ENCODE data around the gene SH2D3A.
"Not testable (repeated sequence)": the region's sequence is repeated elsewhere in the genome, so short reads cannot be mapped to it uniquely, and the experiment has no call there.

The SH2D3A gene

DNA sequence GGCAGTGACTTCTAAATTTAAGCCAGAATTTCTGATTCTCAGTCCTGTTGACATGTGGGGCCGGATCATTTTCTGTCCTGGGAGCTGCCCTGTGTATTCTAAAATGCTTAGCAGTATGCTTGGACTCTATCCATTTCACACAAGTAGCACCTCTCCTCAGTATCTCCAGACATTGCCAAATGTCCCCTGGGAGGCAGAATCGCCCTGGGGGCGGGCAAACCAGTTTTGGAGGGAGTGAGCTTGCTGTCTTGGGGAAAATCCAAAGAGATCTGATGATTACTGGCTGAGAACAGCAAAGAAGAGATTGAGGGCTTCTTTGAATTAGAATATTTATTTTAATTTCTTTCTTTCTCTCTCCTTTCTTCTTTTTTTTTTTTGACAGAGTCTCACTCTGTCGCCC lies 21.7 kb upstream of the SH2D3A start:
- DNase-seq = no peak

DNA sequence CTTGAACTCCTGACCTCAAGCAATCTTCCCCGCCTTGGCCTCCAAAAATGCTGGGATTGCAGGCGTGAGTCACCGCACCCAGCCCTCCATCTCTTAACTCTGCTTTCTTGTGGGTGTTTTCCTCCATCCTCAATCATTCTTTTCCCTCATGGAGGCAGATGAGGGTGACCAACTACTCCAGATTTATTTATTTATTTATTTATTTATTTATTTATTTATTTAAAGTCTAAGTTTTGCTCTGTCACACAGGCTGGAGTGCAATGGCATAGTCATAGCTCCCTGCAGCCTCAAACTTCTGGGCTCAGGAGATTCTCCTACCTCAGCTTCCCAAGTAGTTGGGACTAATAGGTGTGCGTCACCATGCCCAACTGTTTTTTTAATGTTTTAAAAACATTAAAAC lies 20.2 kb upstream of the SH2D3A start:
- DNase-seq = no peak

DNA sequence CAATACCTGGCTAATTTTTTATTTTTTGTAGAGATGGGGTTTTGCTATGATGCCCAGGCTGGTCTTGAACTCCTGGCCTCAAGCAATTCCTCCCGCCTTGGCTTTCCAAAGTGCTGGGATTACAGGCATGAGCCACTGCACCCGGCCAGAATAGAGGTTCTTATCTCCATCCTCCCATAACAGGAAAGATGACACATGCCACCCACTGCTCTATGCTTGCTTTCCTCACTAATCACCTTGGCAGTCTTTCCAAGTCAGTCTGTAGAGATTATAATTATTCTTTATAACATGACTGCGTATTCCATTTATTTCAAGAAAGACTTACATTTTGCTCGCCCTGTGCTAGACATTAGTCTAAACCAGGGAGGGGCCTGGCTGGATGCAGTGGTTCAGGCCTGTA lies 12.0 kb upstream of the SH2D3A start:
- DNase-seq = no peak

- no peak for DNase-seq
These were observed 11.2 kb upstream of the SH2D3A start for GRCh38 chr19:6778386-6778785.

DNA sequence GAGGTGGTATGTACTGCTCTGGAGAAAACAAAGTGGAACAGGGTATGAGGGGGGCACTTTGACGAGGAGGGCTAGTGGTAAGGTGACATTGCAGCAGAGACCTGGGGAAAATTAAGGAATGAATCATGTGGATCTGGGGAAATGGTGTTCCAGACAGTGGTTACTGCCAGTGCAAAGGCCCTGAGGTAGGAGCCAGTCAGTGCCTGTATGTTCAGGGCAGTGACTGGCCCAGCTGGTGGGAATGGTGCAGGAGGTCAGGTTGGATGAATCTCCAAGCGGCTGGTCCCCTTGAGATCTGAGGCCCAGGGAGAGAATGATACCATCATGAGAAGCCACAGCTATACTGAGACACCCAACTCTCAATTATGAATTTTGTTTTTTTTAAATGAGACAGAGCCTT lies 10.2 kb upstream of the SH2D3A start:
- no peak for DNase-seq

GRCh38 chr19:6776999-6777398 lies 9.8 kb upstream of the SH2D3A start:
- DNase-seq = no peak

- not testable (repeated sequence) for DNase-seq
These were observed 8.8 kb upstream of the SH2D3A start for GRCh38 chr19:6776045-6776444.

DNA sequence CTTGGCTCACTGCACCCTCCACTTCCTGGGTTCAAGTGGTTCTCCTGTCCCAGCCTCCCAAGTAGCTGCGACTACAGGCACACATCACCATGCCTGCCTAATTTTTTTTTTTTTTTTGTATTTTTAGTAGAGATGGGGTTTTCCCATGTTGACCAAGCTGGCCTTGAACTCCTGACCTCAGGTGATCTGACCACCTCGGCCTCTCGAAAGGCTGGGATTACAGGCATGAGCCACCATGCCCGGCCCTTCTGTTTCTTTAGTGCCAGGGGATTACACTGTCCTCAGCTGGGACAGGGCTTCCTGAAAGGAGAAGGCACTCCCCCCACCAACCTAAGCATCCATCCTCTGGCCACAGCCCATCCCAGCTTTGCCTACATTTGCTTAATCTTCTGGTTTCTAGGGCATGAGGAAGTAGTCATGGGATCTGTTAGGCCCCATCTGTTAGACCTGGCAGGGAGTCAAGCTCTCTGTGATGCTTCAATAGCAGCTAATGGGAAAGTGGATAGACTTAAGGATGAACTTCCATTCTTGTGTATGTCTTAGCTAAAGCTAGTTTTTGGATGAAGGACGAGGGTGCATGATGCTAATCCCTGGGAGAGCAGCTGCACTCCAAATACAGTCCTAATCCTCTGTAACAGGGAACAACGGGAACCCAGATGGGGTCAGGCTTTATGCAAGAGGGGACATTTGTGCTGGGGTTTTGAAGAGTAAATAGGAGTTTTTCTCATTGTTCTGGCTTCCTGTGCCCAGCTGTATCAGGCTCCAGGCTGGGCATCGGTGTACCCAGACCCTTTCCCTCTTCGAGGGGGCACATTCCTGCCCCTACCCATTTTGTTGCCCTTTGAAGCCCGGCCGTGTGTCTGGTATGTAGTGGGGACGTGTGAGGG lies 7.8 kb upstream of the SH2D3A start:
- DNase-seq = no peak

DNA sequence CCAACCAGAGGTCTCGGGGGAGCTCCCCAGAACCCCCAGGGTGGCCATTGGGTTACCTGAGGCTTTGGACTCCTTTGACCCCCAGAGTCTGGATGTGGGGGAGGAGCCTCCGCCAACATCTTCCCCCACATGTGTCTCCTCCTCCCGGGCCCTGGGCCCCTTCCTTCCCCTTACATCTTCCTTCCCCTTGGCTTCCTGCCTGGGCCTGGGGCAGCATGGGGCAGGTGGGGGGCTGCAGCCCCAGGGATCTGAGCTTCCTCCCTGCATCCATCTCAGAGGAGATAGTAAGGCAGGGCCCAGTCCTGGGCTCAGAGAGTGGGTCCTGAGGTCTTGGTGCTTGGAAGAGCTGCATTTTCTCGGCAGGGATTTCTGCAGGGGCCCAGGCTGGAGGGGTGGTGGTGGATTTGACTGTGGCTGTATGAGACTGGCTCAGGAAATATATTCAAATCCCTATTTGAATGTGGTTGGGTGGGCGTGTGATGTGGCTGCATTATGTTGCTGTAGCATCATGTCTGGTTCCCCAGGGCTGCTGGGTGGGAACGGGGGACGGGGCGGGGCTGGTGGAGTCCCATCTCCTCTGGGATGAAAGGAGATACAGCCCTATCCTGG lies 6.2 kb upstream of the SH2D3A start:
- peak; percentile 12 to 50 (median 33) for DNase-seq

GRCh38 chr19:6772866-6773322 lies 5.7 kb upstream of the SH2D3A start:
- no peak for DNase-seq

DNA sequence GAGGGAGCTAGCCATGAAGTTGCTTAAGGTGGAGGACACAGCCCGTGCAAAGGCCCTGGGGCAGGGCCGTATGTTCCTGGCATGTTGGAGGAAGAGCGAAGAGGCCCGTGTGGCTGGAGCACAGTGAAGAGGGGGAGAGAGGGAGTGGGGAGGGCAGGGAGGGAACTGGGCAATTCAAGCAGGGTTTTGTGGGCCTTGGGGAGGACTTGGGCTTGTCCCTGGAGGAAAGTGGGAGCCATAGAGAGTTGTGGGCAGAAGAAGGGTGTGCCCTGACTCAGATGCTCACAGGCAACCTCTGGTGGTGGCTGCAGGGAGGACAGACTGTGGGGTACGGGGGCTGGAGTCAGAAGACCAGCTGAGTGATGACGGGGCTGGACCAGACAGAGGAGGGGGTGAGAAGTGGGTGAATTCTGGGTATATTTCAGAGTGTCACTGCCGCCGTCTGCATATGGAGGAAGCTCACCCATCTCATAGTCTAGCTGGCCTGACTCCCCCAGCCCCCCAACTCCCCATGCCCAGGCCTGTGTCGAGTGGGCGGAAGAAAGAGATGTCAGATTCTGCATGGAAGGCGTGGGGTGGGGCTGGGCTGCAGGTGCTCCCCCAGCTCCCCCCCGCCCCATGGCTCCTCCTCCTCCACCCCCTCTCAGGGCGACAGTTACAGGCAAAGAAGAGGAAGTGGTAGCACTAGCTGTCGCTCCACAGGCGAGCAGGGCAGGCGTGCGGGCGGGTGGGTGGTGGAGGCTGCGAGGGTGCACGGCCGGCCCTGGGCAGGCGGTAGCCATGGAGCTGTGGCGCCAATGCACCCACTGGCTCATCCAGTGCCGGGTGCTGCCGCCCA lies 5.0 kb upstream of the SH2D3A start, which contains the start of gene VAV1:
VAV1 (plus strand) TSS at position 681 of the 838 bp plus-strand sequence; CDS start at position 781, 100 bp downstream.
- DNase-seq = peak; percentile 69 to 84 (median 77)

GRCh38 chr19:6771648-6772027 lies 4.4 kb upstream of the SH2D3A start:
- DNase-seq = not testable (repeated sequence)

- no peak for DNase-seq
These were observed 1.9 kb upstream of the SH2D3A start for GRCh38 chr19:6769006-6769619.

DNA sequence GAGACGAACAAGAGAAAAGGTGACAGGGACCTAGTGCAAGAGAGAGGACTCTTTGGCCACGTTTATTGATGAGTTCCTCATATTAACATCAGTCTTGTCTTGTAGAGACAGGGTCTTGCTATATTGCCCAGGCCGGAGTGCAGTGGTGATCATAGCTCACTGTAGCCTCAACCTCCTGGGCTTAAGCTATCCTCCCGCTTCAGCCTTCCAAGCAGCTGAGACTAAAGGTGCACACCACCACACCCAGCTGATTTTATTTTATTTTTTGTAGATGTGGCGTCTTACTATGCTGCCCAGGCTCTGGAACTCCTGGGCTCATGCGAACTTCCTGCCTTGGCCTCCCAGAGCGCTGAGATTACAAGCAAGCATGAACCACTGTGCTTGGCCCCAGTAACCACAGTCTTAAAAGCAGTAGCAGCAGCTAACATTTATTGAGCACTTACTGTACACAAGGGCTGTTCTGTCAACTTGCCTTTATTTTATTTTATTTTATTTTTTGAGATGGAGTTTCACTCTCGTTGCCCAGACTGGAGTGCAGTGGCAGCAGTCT lies 1.1 kb upstream of the SH2D3A start:
- DNase-seq = peak in 2 of 6 experiments; percentile 26 to 47

DNA sequence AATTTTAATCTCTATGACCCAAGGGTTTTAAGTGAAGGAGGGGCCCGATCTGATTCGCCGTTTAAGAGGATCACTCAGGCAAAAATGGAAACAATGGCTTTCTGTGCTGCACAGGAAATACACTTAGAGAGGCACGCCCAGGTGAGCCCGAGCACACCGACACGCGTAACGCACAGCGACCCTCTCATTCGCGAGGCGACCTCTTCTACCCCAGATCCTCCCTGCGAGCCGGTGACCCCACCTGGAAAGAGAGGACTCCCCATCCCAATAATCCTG lies 216 bp downstream of the SH2D3A start:
- DNase-seq = peak in 3 of 6 experiments; percentile 71 to 90 (median 88)

DNA sequence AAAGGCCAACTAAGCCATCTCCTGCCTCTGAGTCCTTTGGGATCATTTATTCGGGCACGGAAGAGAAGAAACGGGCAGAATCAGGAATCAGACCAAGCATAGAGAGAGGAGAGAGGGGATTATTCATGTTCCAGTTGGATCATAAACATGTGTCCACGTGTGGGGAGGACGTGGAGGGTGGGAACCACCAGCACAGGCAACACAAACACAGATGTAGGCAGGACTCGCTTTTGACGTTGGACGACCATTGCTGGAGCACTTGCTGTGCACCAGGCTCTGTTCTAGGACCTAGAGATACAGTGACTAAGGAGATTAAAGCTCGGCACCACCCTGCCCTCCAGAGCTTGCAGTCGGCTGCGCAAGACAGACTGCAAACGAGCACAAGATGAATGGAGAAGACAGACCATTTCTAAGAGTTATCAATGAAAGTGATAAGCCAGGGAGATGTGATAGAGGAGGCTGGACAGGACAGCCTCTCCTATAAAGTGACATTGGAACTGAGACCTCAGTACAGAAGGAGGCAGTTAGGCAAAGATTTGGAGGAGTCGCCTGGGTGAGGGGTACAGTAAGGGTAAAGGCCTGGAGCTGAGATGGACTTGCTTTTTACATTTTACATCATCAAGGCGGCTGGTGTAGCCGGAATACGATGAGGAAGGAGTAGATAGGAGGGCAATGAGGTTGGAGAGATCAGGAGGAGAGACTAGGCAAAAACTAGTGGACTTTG lies 716 bp downstream of the SH2D3A start:
- DNase-seq = no peak

- peak in 5 of 6 experiments; percentile 7 to 41 (median 17) for DNase-seq
These were observed 1.4 kb downstream of the SH2D3A start for GRCh38 chr19:6765738-6766356.

DNA sequence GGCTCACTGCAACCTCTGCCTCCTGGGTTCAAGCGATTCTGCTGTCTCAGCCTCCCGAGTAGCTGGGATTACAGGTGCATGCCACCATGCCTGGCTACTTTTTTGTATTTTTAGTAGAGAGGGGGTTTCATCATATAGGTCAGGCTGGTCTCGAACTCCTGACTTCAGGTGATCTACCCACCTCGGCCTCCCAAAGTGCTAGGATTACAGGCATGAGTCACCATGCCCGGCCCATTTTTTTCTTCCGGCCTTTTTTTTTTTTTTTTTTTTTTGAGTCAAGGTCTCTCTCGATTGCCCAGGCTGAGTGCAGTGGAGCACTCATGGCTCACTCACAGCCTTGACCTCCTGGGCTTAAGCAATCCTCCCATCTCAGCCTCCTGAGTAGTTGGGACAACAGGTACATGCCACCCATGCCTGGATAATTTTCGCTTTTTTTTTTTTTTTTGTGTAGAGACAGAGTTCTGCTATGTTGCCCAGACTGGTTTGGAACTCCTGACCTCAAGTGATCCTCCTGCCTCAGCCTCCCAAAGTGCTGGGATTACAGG lies 4.9 kb downstream of the SH2D3A start:
- not testable (repeated sequence) for DNase-seq

DNA sequence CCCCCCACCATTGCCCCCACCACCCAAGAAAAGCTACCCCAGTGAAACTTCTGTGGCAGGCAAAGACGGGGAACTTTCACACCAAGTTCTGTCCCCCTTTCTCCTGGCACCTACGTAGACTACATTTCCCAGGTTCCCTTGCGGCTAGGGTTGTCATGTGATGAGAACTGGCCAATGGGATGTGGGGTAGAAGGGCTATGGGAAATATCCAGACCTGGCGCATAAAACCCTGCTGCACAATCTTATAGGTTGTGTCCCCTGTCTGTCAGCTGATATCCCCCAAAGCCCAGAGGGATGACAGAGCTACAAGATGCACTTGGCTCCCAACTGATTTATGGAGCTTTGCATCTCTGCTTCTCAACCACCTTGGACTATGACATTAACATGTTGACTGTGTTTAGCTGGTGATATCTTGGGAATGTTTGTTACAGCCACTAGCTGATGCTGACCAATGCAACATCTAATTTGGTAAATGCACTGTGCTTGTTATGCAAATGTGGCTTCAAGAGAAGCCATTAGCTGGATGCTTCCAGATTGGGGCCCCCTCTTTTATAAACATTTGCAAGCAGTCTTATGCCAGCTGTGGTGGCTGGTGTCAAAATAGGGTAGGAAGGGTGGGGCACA lies 6.1 kb downstream of the SH2D3A start:
- DNase-seq = peak in 1 of 6 experiments; percentile 12

DNA sequence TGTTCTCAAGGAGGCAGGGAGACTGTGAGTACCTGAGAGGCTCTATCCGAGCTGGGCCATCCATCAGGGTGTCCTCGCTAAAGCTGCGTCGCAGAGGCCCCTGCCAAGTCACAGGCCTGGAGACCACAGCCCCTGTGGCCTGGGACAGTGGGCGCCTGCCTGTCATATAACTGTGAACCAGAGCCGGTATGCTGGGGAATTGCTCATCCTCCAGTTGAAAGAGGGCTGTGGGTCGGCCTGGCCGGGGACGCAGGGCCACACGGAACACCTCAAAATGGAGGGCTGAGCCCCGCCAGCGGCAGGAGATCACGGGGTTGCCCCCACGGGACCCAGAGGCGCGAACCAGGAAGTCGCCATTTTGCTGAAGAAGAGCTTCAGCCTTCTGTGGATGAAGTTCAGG lies 6.6 kb downstream of the SH2D3A start:
- no peak for DNase-seq
